ENCODE results near the gene SPTB. TPM values are rescaled to one million over a fixed set of nuclear protein-coding genes. Genes with fewer than 3 reads are reported as not detected.

The SPTB gene
- total RNA-seq, 1 donor from 2014 or later = 0.23 TPM

- no peak for DNase-seq (ENCODE audit: extremely low read depth, low read depth, low spot score)
These were observed 23.8 kb downstream of the SPTB start for GRCh38 chr14:64855721-64856528.

DNA sequence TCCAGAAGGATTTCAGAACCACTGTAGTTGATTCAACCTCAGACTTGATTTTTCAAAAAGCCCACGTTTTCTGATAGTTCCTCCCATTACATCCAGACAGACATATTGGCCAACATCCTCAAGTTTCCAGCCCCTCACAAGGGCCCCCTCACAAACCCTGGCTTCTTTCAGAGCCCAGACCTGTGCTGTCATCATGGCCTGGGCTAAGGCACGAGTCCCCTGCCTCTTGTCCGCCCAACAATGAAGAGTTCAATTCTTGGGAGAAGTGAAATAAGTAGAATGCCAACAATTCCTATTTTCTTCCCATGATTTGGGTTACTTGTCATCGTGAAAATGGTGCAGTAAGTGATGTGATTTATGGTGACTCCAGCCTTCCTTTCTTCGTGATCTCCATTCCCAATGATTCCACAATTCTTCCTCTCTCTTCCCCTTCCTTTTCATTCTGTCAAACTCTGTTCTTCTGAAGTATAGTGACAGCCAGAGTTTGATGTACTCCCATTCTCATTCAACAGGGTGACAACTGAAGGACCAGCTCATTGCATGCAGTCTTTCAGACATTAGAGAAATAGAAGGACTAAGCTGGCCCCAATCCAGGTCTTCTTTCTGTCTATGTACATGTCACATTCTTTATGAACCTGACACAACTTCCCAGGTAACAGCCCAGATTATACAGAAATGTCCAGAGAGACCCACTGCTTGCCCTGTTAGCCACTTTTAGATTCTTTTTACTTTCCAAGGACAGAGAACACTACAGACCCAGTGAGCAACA lies 29.2 kb downstream of the SPTB start:
- DNase-seq (ENCODE audit: extremely low read depth, low read depth, low spot score) = no peak

- DNase-seq (ENCODE audit: extremely low read depth, low read depth, low spot score) = no peak
These were observed 29.8 kb downstream of the SPTB start for GRCh38 chr14:64849940-64850339.

GRCh38 chr14:64848239-64848638 lies 31.5 kb downstream of the SPTB start:
- no peak for DNase-seq (ENCODE audit: extremely low read depth, low read depth, low spot score)

- no peak for DNase-seq (ENCODE audit: extremely low read depth, low read depth, low spot score)
These were observed 33.4 kb downstream of the SPTB start for GRCh38 chr14:64846319-64846718.

- DNase-seq (ENCODE audit: extremely low read depth, low read depth, low spot score) = no peak
These were observed 33.8 kb downstream of the SPTB start for GRCh38 chr14:64845878-64846277.

DNA sequence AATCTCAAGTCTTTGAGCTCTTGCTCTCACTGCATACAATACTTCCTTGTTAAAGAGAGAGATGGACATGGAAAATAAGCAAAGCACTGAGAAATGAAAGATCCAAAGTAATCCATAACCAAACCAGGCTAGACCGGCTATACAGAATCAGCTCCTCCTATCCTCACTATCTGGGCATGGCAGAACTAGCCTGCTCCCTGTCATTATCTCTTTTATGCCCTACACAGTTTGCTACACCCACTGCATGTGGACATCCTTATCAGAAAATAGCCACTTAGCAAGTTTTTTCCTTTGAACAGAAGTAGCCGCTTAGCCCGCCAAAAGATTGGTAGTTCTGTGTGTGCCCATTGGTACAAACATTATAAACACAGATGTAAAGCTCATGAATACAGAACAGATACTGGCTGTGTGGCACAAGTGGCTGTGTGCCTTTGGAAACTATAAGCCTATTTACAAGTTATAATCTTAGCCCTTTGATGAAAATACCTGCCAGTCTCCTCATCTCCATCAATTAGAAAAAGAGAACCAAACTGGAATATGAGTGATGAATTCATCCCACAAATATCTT lies 34.7 kb downstream of the SPTB start:
- no peak for DNase-seq (ENCODE audit: extremely low read depth, low read depth, low spot score)

- no peak for DNase-seq (ENCODE audit: extremely low read depth, low read depth, low spot score)
These were observed 35.4 kb downstream of the SPTB start for GRCh38 chr14:64844272-64844671.

DNA sequence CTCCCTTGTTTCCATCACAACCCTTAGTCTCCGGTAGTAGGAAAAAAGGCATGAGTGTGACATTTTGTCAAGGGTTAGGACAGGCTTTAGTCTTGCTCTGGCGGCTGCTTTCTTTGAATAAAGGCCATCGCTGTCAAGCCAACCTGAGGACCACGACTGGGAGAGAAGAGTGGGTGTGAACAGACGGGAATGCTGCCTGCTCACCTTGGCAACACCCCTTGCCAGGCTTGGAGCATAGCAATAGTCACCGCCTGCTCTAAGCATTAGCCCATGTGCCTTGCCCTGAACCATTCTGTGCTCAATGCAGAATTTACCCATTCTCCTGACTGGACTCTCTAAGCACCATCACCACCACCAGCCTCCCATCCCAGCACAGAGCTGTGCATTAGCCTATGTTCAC lies 36.2 kb downstream of the SPTB start:
- no peak for DNase-seq (ENCODE audit: extremely low read depth, low read depth, low spot score)

DNA sequence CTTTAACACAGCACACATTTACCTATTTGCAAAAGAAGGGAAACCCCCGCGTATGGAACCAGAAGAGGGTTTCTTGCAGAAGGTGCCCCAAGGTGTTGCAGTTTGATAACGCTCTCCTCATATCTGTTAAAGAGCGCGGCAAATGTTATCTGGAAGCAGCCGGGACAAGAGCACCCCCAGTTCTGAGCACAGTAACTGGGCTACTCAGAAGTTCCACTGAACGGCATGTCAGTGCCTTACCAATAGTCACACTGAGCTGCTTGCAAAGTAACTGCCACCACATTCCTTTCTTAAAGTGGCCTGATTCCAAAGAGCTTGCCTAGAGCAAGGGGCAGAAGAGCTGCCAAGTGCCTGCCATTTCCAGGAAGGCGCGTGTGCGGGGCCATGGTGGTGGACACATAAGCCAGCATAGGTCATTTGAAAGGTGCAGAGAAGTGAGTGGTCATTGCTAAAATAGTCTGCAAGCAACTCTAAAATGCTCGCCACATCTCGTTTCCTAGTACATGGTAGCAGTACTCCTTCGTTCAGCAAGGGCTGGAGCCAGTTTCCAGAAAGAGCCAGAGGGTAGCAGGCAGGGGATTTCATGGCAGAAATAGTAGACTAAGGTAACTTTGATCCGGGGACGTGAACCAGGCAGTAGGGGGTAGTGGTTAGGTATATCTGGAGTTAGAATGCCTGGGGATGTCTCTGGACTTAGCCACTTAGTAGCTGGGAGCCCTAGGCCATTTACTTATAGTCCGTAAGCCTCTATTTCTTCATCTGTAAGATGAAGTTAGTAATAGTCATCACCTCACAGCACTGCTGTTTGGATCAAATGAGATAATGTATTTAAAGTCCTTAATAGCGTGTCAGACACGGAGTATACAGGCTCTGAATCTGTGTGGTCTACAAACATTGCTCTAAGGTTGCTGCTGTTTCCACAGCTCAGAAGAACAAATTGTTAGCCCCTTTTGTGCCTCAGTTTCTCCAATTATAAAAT lies 37.6 kb downstream of the SPTB start:
- no peak for DNase-seq (ENCODE audit: extremely low read depth, low read depth, low spot score)

GRCh38 chr14:64841121-64841651 lies 38.5 kb downstream of the SPTB start:
- no peak for DNase-seq (ENCODE audit: extremely low read depth, low read depth, low spot score)

GRCh38 chr14:64838656-64839055 lies 41.1 kb downstream of the SPTB start:
- DNase-seq (ENCODE audit: extremely low read depth, low read depth, low spot score) = no peak

- no peak for DNase-seq (ENCODE audit: extremely low read depth, low read depth, low spot score)
These were observed 44.3 kb downstream of the SPTB start for GRCh38 chr14:64835431-64835830.

GRCh38 chr14:64834965-64835364 lies 44.7 kb downstream of the SPTB start:
- DNase-seq (ENCODE audit: extremely low read depth, low read depth, low spot score) = no peak

GRCh38 chr14:64831419-64831818 lies 48.3 kb downstream of the SPTB start:
- no peak for DNase-seq (ENCODE audit: extremely low read depth, low read depth, low spot score)

DNA sequence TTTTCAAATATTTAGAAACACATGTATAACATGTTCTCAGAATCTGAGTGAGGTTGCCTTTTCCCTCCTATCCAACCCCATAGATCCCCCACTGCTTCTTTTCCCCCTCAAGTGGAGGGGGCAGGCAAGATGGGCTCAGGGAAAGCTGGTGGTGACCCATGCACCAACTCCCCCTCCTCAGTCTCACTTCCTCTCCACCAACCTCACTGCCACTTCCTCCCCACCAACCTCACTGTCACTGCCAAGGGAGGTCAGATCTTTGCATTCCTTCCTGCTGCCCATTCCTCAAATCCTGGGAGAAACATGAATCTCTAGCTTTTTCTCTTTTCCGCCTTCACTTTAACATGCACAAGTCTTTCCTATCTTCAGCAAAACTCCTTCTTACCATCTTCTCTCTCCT lies 48.7 kb downstream of the SPTB start:
- no peak for DNase-seq (ENCODE audit: extremely low read depth, low read depth, low spot score)

- DNase-seq (ENCODE audit: extremely low read depth, low read depth, low spot score) = no peak
These were observed 51.6 kb downstream of the SPTB start for GRCh38 chr14:64828071-64828470.

DNA sequence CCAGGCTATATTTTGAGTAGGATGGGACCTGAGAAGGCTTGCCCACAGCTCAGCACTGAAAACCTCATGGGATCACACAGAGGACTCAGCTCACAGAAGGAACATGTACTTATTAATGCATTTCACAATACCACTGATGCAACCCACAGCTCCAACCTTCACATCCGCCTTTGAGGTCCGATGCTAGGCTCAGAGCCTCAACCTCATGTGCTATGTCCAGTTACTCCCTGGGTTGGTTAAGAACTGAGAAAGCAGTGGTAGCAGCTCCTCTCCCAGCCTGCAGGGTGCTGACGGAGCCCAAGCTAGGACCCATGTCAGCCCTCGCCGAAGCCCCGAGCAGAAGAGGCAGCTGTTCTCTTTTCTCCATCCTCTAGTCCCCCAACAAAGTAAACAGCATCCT lies 52.9 kb downstream of the SPTB start:
- DNase-seq (ENCODE audit: extremely low read depth, low read depth, low spot score) = no peak

DNA sequence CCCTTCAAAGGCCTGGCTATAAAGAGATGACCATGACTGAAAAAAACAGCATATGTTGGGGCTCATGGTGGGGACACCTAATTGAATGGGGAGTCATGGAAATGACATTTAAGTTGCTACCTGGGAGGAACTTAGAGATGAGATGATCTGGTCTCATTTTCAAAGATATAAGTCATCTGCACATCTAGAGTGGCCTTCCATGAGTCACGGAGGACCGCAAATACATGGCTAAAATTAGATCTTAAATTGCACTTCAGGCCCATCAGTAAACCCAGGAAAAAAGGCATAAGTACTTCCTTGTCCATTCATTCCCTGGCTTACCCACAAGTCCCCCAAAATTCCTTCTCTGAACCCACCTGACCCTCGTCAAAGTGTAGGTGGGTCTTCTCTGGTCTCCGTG lies 53.4 kb downstream of the SPTB start:
- no peak for DNase-seq (ENCODE audit: extremely low read depth, low read depth, low spot score)

DNA sequence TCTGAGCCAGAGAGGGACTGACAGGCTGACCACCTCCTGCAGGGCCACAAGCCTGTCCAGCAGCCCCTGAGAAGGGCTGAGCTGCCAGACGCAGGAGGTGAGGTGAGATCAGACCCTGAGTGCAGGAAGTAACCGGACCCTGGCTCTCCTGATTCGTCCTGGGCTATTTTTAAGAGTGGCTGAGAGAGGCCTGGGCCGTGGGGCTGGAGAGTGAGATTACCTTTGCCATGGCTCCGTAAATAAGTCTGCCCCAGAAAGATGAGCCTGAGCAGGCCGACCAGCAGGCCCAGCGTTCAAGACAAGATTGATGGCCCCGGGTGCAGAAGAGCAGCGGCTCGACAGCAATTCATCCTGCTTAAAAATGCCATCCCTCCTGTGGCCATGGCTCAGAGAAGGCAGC lies 54.2 kb downstream of the SPTB start:
- DNase-seq (ENCODE audit: extremely low read depth, low read depth, low spot score) = no peak

All from glomerular endothelial cell (primary cell).